GM03348 (cell line): ENCODE results near the gene TAC4.
A peak's percentile ranks its signal among the peaks of the same experiment; 100 is the strongest.

ENCODE experiments used
- DNase-seq: peaks from one replicate; pipeline ENCODE4 v3.0.0; 2012; ENCODE audit warnings: low spot score

TAC4 gene

DNA sequence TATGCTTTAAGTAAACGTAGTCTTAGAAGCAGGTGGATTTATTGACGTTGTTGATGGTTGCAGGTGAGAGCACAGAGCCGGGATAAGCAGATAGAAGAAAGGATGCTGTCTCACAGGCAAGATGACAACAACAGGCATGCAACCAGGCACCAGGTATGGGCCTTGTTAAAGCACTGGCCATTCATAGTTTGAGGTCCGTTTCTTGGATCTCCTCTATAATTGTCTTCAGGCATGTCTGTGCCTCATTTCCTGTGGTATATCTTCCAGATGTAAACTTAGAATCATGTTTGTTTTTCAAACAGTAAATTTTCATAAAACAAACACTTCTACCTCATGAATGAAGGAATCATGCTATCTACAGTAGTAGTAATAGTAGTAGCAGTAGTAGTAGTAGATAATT is 38.8 kb downstream of the TAC4 start:
- no peak for DNase-seq

DNA sequence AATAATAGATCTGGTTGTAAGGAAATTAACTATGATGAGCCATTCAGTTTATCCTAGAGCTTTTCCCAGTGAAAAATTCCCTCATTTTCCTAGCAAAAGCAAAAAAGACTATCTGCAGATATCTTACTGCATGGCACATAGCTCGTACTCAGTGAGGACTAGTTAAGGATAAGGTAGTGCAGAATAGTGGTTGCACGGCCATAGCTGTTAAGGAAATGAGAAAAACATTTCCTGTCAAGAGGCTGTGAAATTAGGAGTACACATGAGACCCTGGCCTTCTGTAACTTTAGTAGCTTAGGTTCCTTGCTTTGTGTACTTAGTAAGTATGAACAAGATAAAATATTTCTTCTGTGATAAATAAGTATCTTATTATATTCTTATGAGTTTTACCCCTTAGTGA is 49.1 kb downstream of the TAC4 start:
- no peak for DNase-seq

DNA sequence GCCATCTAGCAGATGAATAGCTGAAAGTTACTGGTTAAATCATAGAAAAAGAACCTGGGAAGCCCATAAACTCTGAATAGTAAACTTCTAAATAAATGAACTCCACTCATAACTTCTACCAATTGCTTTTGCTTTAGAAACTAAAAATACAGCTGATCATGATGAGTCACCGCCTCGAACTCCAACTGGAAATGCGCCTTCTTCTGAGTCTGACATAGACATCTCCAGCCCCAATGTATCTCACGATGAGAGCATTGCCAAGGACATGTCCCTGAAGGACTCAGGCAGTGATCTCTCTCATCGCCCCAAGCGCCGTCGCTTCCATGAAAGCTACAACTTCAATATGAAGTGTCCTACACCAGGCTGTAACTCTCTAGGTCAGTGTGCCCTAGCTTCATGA is 49.7 kb downstream of the TAC4 start:
- no peak for DNase-seq

DNA sequence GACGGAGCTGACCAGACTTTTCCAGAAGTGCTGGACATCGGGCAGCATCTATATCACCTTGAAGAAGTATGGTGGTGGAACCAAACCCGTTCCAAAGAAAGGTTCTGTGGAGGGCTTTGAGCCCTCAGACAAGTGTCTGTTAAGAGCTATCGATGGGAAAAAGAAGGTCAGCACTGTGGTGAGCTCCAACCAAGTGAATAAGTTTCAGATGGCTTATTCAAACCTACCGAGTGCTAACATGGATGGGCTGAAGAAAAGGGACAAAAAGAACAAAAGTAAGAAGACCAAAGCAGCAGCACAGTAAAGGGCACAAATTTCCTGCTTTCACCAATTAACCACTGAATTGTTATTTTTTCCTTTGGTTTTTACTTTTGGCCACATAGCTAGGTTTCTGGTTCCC is 52.5 kb downstream of the TAC4 start:
- DNase-seq, result no peak

DNA sequence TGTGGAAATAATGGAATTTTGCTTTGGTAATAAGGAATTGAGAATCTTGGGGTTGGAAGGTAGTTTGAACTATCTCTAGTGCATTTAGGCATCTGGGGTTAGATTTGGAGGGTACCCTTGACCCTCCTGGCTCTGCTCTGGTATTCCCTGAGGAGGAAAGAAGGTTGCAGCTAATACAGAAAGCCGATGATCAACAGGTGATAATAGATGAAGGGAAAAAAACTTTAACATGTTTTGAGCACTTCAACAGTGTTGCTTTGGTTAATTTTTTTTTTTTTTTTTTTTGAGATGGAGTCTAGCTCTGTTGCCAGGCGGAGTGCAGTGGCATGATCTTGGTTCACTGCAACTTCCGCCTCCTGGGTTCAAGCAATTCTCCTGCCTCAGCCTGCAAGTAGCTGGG is 54.6 kb downstream of the TAC4 start:
- DNase-seq, result no peak

DNA sequence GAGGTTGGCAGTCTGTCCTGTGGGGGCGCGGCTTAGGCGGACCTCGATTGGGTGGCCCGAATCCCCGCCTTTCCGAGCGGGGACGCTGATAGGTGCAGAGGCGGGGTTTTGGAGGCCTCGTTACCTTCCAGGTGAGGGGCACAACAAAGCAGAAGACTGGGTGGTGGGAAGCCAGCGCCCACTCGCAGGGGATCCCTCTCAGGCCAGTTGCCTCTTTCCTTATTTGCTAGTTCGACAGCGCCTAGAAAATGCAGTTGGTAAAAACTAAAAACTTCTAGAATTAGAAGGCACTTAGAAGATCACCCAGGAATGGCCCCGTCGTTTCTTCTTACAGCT is 58.7 kb downstream of the TAC4 start:
- no peak for DNase-seq

DNA sequence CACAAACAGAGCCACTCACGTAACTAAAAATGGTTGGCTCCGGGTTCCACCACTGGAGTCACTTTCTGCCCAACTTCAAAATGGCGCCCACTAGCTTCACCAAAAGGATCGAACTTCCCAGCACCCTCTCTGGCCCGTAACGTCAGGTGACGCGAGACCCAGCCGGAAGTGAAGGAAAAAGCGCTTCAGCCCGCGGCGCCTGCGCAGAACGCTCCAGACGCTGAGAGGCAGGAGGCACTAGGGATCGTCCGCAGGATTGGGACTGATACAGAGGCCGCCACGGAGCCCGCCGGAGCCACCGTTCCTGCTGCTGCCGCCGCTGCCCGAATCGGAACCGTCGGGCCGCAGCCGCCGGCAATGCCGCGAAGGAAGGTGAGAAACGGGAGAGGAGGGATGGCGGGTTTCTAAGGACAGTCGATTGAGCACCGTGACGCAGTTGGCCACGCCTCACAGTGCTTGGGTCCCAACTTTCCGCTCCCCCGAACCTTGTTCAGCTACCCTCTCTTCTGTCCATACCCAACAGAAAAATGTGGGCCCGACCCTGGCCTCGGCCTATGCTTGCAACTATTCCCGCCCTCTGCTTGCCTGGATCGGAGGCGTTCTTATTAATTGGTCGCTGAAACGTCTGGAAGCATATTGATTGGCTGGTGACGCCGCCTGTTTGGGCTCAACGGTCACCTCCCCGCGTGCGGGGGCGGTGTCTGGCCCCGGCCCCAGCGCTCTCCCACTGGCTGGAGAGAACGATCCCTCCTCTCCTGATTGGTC is 59.2 kb downstream of the TAC4 start, which contains the start of gene KAT7:
TSS of gene KAT7 (plus strand) at position 204 of the 765 bp plus-strand sequence. CDS start at position 358, 154 bp downstream.
- DNase-seq, result peak; percentile 99
